HTERT RPE-1 (cell line): Measurements from ENCODE around the gene RRAD.

Experiments used
- in situ Hi-C: fragments of 300-500 bp; cut with MboI; formaldehyde crosslinking; loops from 4 replicates; pipeline ENCODE4 v1.14.3; 2020; ENCODE audit warnings: low sequenced_read_pairs

RRAD gene

GRCh38 chr16:66919569-66920298 is 5.6 kb downstream of the RRAD start:
- in situ Hi-C loops: no loop called here

DNA sequence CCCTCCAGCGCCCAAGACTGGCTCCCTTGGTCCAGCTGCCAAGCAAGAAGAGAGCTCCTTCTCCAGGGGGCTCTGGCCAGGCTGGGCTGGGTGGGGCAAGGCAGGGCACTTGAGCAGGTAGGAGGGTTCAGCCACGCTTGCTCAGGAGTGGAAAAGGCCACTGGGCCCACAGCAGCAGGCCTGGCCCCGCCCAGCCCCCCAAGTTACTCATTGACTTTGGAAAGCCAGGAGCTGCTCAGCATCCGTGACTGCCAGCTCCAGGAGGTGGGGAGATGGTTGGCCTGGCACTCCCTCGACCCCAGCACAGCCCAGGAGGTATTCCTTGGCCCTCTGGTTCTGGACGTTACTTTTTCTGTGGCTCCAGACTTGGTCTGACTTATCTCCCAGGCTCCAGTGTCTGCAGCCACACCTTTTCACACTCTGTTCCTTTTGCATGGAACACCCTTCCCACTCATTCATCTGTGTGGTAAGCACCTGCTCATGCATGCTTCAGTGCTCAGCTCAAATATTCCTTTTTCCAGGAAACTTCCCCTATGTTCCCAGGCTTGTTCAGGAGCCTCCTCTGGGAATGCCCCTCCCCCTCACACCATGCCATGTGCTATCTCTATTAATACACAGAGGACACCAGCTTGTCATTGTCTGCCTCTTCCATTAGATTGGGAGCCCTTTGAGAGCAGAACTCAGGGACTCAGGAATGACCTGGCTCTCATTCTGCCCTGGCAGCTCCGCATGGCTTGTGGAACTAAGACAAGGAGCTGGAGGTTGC is 6.3 kb downstream of the RRAD start, which contains the start of gene CDH16:
TSS of gene CDH16 (minus strand) at position 83 of the 766 bp plus-strand sequence. CDS start 820 bp downstream, outside the sequence.
- in situ Hi-C loops: no loop called here

DNA sequence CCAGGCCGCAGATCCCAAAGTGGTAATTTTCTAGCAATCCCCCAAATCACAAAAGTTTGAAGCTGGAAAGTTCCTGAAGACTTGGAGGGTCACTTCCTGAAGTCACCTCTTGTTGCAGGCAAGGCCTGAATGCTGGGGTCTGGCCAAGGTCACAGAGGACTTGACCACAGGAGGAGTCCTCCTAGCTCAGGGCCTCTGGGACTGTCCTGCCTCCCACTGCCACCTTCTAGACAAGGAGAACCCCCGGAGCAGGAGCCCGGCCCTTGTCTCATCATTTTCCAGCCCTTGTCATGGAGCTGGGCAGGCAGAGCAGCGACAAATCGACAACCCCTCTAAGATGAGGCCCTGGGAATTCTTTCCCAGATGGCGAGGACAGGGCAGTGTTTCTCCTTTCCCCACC is 7.0 kb downstream of the RRAD start:
- in situ Hi-C loops: no loop called here

DNA sequence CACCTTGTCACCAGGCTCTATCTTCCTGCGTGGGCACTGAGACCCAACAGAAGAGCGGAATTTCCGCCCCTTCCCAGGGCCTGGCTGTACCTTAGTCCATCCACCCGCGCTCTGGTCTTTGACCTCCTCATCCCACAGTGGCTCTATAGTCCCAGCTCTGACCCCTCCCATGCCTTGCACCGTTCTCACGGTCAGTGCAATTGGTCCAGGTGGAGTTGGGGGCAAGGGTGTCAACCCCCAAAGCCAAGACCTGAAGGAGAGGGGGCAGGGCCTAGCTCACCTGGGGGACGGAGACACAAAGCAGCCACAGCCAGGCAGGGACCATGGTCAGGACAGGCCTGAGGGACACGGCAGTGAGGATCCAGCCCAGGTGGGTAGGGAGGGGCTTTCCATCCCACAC is 7.6 kb downstream of the RRAD start:
- in situ Hi-C loops: no loop called here

DNA sequence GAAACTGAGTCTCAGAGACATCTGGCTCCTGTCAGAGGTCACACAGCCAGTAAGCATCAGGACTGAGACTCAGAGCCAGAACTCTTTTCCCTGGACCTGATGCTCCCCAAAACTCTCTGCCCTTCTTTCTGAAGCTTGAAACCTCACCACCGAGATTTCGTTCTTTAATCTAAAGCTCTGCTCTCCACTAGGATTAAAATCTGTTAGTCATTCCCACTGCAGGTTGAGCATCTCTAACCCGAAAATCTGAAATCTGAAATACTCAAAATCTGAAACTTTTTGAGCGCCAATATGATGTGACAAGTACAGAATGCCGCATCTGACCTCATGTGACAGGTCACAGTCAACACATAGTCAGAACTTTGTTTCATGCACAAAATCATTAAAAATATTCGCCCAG is 8.8 kb downstream of the RRAD start:
- in situ Hi-C loops: no loop called here

DNA sequence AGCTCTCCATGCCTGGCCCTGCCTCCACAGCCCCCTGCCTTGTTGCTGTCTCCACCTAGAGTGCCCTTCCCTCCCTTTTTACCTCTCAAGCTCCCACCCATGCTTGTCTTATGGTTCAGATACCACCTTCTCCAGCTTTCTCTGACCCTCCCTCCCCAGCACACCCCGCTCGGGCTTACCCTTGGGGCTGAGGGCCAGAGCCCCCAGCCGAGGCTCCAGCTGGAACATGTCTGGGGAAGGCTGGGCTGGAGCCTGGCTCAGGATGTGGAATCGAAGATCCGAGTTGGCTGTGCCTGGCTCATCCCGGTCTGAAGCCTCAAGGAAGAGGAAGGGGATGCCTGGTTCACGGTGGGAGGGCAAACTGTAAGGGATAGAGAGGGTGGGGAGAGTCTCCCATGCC is 10.3 kb downstream of the RRAD start:
- in situ Hi-C loops: no loop called here

GRCh38 chr16:66914541-66914940 is 10.8 kb downstream of the RRAD start:
- in situ Hi-C loops: no loop called here

- in situ Hi-C loops: no loop called here
Measured at GRCh38 chr16:66913711-66914110, 11.6 kb downstream of the RRAD start.

- in situ Hi-C loops: no loop called here
Measured at GRCh38 chr16:66913081-66913480, 12.3 kb downstream of the RRAD start.

DNA sequence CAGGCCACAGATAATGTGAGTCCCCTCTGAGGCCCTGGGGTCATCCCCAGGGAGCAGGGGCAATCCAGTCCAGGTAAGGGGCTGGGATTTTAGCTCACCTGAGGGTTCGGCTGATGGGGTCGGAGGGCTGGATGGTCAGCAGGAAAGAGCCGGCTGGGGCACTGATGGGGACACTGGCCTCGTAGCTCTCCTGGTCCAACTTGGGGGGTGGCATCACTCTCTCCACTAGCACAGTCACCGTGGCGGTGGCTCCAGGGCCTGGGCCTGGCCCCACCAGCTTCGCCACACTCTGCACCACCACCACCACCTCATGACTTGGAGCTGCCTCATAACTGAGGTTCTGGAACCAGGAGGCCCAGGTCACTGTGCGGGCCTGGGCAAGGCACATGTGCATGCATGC is 13.5 kb downstream of the RRAD start:
- in situ Hi-C loops: no loop called here

- in situ Hi-C loops: no loop called here
Measured at GRCh38 chr16:66911112-66911511, 14.2 kb downstream of the RRAD start.

DNA sequence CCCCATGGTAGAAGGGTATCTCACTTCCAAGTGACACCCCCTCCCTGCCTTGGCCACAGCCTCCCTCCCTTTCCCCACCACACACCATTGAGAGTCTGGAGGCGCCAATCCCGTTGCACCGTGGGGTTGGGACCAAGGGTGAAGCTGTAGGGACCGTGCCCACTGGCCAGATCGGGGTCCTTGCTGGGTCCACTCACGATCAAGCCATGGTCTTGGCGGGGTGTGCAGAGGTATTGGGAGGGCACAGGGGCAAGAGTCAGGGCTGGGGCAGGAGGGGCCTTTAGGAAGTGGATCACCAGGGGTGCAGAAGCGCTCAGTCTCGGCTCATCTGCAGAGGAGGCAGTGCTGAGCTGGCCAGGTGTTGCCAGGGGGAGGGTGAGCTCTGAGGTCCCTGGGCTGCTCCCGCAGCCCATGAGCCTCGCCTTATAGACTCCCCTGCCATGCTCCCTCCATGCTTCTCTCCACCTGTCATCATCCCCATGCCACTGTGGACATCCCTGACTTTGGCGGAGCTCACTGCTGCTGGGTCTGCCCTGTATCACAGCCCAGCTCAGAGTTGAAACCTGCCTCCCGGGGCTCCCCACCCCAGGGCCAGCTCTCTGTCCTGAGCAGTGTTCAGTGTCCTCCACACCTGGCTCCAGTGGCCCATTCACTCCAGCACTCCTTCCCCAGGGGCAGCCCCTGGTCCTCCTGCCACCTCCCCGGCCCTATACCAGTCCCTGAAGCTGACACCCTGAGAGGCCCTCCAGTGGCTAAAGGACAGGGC is 15.0 kb downstream of the RRAD start:
- in situ Hi-C loops: no loop called here

DNA sequence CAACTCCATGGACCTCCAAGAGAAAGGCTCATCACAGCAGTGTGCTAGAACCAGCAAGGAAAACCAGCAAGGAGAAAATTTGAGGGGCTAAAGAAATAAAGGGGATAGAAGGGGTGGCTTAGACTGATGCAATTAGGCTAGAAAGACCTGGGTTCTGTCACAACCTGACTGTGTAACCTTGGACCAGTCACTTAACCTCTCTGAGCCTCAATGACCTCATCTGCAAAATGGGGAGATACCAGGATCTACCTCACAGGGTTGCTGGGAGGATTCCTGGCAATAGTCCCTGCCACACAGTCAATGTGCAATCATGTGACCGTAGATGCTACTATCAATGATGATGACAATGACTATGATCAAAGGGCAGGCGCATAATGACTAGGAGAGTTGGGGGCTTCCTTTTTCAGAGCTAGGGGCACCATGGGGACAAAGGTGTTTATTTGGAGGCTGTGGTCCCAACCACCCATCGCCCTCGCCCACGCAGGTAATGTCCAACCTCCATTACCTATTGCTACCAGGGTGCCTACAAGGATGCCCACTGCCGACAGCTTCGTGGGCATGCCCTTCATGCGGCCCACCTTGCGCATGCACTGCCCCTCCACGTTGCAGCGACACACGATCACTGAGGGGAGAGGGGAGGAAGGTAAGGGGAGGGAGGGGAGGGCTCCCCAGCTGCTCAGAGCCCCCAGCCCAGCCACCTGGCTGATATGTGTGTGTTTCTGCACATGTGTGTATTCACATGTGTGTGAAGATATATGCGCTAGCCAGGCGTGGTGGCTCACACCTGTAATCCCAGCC is 16.4 kb downstream of the RRAD start:
- in situ Hi-C loops: no loop called here

DNA sequence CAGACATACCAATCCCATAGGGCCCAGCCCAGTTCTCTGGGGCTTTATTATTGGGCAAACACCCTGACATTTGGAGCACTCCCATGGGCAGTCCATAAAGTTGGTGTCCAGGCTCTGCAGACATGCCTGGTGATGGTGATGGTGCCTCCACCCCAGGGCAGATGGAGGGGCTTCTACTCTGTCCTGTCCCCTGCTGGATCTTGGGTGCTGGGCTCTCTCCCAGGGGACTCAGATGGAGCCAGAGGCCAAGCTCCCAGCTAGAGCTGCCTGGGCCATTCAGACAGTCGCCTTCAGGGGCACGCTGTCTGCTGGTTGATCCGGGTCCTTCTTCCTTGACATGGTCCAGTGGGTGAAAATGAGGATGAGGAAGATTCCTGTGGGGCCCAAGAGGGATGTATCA is 17.2 kb downstream of the RRAD start:
- in situ Hi-C loops: no loop called here

GRCh38 chr16:66906916-66907836 is 18.2 kb downstream of the RRAD start:
- in situ Hi-C loops: no loop called here

- in situ Hi-C loops: no loop called here
Measured at GRCh38 chr16:66905633-66906539, 19.4 kb downstream of the RRAD start.

GRCh38 chr16:66904846-66905632 is 20.3 kb downstream of the RRAD start:
- in situ Hi-C loops: no loop called here

DNA sequence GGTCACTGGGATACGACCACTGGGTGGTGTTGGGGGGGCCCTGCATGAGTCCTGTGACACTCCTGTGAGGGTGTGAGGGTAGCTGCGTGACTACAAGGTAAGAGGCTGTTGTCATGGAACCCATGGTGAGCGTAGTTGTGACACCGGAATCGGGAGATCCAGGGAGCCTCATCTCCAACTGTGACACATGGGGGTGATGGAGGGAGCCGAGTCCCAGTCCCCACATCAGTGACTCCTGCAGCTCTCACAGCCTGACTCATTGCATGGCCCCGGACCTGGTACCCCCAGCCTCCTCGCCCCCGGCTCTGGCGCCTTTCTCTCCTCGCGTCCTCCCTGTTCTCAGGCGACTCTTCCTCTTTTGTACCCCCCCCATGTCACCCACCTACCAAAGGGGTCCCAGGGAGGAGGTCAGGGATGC is 20.9 kb downstream of the RRAD start:
- in situ Hi-C loops: no loop called here
